Ascending aorta (tissue), 2 donors: ENCODE results near the gene DNAJC16. TPM values are rescaled to one million over a fixed set of nuclear protein-coding genes. Genes with fewer than 3 reads are reported as not detected.
"Not testable (repeated sequence)": the region's sequence is repeated elsewhere in the genome, so short reads cannot be mapped to it uniquely, and the experiment has no call there.

Experiments used
- DNase-seq, 2 donors: peaks; one replicate each; pipeline ENCODE4 v3.0.0-alpha.2; 2019; ENCODE audit warnings: low spot score in 2 of 2
- H3K27ac ChIP-seq, 2 donors: fragments of 200-600 bp; sonication (generic); one replicate each; pipeline ENCODE4 v1.5.1; 2016 to 2017; ENCODE audit warnings: mild to moderate bottlenecking in 1 of 2
- H3K27me3 ChIP-seq: fragments of 200-600 bp; sonication (generic); one replicate; pipeline ENCODE4 v1.5.1; 2017
- H3K36me3 ChIP-seq, 2 donors: fragments of 200-600 bp; sonication (generic); one replicate each; pipeline ENCODE4 v1.5.1; 2016
- H3K4me1 ChIP-seq, 2 donors: fragments of 200-600 bp; sonication (generic); one replicate each; pipeline ENCODE4 v1.5.1; 2016 to 2017; ENCODE audit warnings: mild to moderate bottlenecking in 1 of 2
- H3K4me3 ChIP-seq, 2 donors: fragments of 200-600 bp; sonication (generic); one replicate each; pipeline ENCODE4 v1.5.1; 2016 to 2017; ENCODE audit warnings: mild to moderate bottlenecking in 1 of 2
- H3K9me3 ChIP-seq, 2 donors: fragments of 200-600 bp; sonication (generic); one replicate each; pipeline ENCODE4 v1.5.1; 2016
- CTCF ChIP-seq, 3 experiments: fragments of 200-600 bp in 2 of 3; fragments of 450-650 bp in 1 of 3; sonication (generic) in 2 of 3; IDR thresholded peaks; one replicate each; pipeline ENCODE4 v1.5.1; 2016 to 2019; ENCODE audit warnings: antibody characterized with exemption in 3 of 3, mild to moderate bottlenecking in 1 of 3, moderate library complexity in 1 of 3
- intact Hi-C: fragments of 100-400 bp; cut with DNase I; formaldehyde crosslinking; loops from one replicate; pipeline ENCODE4 v1.15.1; 2023
- total RNA-seq: library from RNA; depleted of rRNA; stranded (reverse); fragments of >200 nt; gene quantifications from one replicate; pipeline ENCODE4 v1.1.0, GENCODE V29; 2016

The DNAJC16 gene
- total RNA-seq, 1 donor from 2014 or later: 11.4 TPM

- TF ChIP-seq CTCF (IDR thresholded peaks at IDR 0.05): no peak
- intact Hi-C loops: no loop called here
- Histone ChIP-seq H3K27me3 (no peaks in the 10 kb centered on the region), H3K4me3 (no peak overlapping the region), H3K36me3 (peaks cover 4 to 13% of the 10 kb centered on the region in 2 donors), H3K27ac (no peak overlapping the region), H3K4me1 (no peaks in the 10 kb centered on the region), H3K9me3 (no peaks in the 10 kb centered on the region)
- no peak for DNase-seq
Observed at GRCh38 chr1:15483971-15484370, 42.7 kb upstream of the DNAJC16 start.

- H3K27ac ChIP-seq, H3K4me1 ChIP-seq, intact Hi-C loops, H3K27me3 ChIP-seq, H3K9me3 ChIP-seq, DNase-seq, H3K4me3 ChIP-seq: not testable (repeated sequence)
- H3K36me3 ChIP-seq: peaks cover 4 to 13% of the 10 kb centered on the region in 2 donors
Observed at GRCh38 chr1:15484443-15484842, 42.2 kb upstream of the DNAJC16 start.

GRCh38 chr1:15485636-15486035 lies 41.0 kb upstream of the DNAJC16 start:
- Histone ChIP-seq H3K27ac (no peak overlapping the region), H3K9me3 (no peaks in the 10 kb centered on the region), H3K36me3 (peaks cover 7 to 23% of the 10 kb centered on the region in 2 donors), H3K27me3 (no peaks in the 10 kb centered on the region), H3K4me3 (no peak overlapping the region), H3K4me1 (no peaks in the 10 kb centered on the region)
- DNase-seq: no peak
- TF ChIP-seq CTCF (IDR thresholded peaks at IDR 0.05): no peak
- intact Hi-C loops: no loop called here

GRCh38 chr1:15486844-15487610 lies 39.6 kb upstream of the DNAJC16 start:
- intact Hi-C loops, H3K4me1 ChIP-seq, H3K27me3 ChIP-seq, H3K4me3 ChIP-seq, DNase-seq, H3K9me3 ChIP-seq, H3K27ac ChIP-seq: not testable (repeated sequence)
- peaks cover 8 to 35% of the 10 kb centered on the region in 2 donors for H3K36me3 ChIP-seq

- Histone ChIP-seq H3K4me3 (no peak overlapping the region), H3K4me1 (no peaks in the 10 kb centered on the region), H3K27me3 (no peaks in the 10 kb centered on the region), H3K36me3 (peaks cover 11 to 47% of the 10 kb centered on the region in 2 donors), H3K27ac (no peak overlapping the region), H3K9me3 (no peaks in the 10 kb centered on the region)
- no peak for TF ChIP-seq CTCF (IDR thresholded peaks at IDR 0.05)
- intact Hi-C loops: no loop called here
- DNase-seq: no peak
Observed at GRCh38 chr1:15488371-15488770, 38.3 kb upstream of the DNAJC16 start.

GRCh38 chr1:15489052-15489736 lies 37.5 kb upstream of the DNAJC16 start:
- no peak for TF ChIP-seq CTCF (IDR thresholded peaks at IDR 0.05)
- no peak overlapping the region for H3K4me3 ChIP-seq
- no peaks in the 10 kb centered on the region for H3K9me3 ChIP-seq
- no peak for DNase-seq
- peaks cover 19 to 54% of the 10 kb centered on the region in 2 donors for H3K36me3 ChIP-seq
- intact Hi-C loops: no loop called here
- H3K27ac ChIP-seq: no peak overlapping the region
- no peaks in the 10 kb centered on the region for H3K4me1 ChIP-seq
- no peaks in the 10 kb centered on the region for H3K27me3 ChIP-seq

GRCh38 chr1:15491010-15491409 lies 35.6 kb upstream of the DNAJC16 start:
- H3K36me3 ChIP-seq: peaks cover 23 to 67% of the 10 kb centered on the region in 2 donors
- DNase-seq, H3K4me1 ChIP-seq, H3K9me3 ChIP-seq, H3K4me3 ChIP-seq, intact Hi-C loops, H3K27me3 ChIP-seq, H3K27ac ChIP-seq: not testable (repeated sequence)
